ENCODE data around the gene CYTH1.
"Not testable (repeated sequence)": the region's sequence is repeated elsewhere in the genome, so short reads cannot be mapped to it uniquely, and the experiment has no call there.

CYTH1 gene

GRCh38 chr17:78789149-78789662 lies 7.1 kb upstream of the CYTH1 start:
- no peak for DNase-seq (ENCODE audit: insufficient read length, low spot score)
- FAIRE-seq: no peak

GRCh38 chr17:78788451-78788850 lies 6.4 kb upstream of the CYTH1 start:
- no peak for DNase-seq (ENCODE audit: insufficient read length, low spot score)
- FAIRE-seq: no peak

GRCh38 chr17:78787444-78787843 lies 5.4 kb upstream of the CYTH1 start:
- no peak for FAIRE-seq
- no peak for DNase-seq (ENCODE audit: insufficient read length, low spot score)

GRCh38 chr17:78785663-78786057 lies 3.6 kb upstream of the CYTH1 start:
- FAIRE-seq: no peak
- no peak for DNase-seq (ENCODE audit: insufficient read length, low spot score)

GRCh38 chr17:78785011-78785662 lies 3.1 kb upstream of the CYTH1 start:
- no peak for DNase-seq (ENCODE audit: insufficient read length, low spot score)
- FAIRE-seq: no peak

GRCh38 chr17:78784352-78784751 lies 2.3 kb upstream of the CYTH1 start:
- FAIRE-seq: no peak

GRCh38 chr17:78783711-78784324 lies 1.7 kb upstream of the CYTH1 start:
- DNase-seq (ENCODE audit: insufficient read length, low spot score): no peak
- no peak for FAIRE-seq

More at GRCh38 chr17:78784352-78784751, 2.3 kb upstream of the CYTH1 start:
- no peak for DNase-seq (ENCODE audit: insufficient read length, low spot score)

- DNase-seq (ENCODE audit: insufficient read length, low spot score): no peak
Measured at GRCh38 chr17:78781104-78781892, 775 bp downstream of the CYTH1 start.

GRCh38 chr17:78780335-78780734 lies 1.7 kb downstream of the CYTH1 start:
- no peak for FAIRE-seq
- DNase-seq (ENCODE audit: insufficient read length, low spot score): no peak

More at GRCh38 chr17:78781104-78781892, 775 bp downstream of the CYTH1 start:
- FAIRE-seq: no peak

GRCh38 chr17:78779850-78780249 lies 2.2 kb downstream of the CYTH1 start:
- FAIRE-seq (peak; percentile 80), DNase-seq (ENCODE audit: insufficient read length, low spot score) (no peak)

GRCh38 chr17:78779286-78779651 lies 2.8 kb downstream of the CYTH1 start:
- FAIRE-seq; DNase-seq (ENCODE audit: insufficient read length, low spot score): not testable (repeated sequence)

GRCh38 chr17:78777881-78778280 lies 4.2 kb downstream of the CYTH1 start:
- DNase-seq (ENCODE audit: insufficient read length, low spot score) (no peak), FAIRE-seq (no peak)

GRCh38 chr17:78774956-78775571 lies 7.0 kb downstream of the CYTH1 start:
- peak; percentile 91 for FAIRE-seq

GRCh38 chr17:78774453-78774852 lies 7.6 kb downstream of the CYTH1 start:
- FAIRE-seq: peak; percentile 79
- DNase-seq (ENCODE audit: insufficient read length, low spot score): no peak

More at GRCh38 chr17:78774956-78775571, 7.0 kb downstream of the CYTH1 start:
- no peak for DNase-seq (ENCODE audit: insufficient read length, low spot score)

GRCh38 chr17:78771758-78772382 lies 10.2 kb downstream of the CYTH1 start:
- DNase-seq (ENCODE audit: insufficient read length, low spot score) (no peak), FAIRE-seq (peak; percentile 60)

GRCh38 chr17:78769196-78769773 lies 12.8 kb downstream of the CYTH1 start:
- FAIRE-seq: no peak
- DNase-seq (ENCODE audit: insufficient read length, low spot score): no peak

- DNase-seq (ENCODE audit: insufficient read length, low spot score) (no peak), FAIRE-seq (peak; percentile 64)
Measured at GRCh38 chr17:78767806-78768205, 14.3 kb downstream of the CYTH1 start.

GRCh38 chr17:78766743-78767294 lies 15.3 kb downstream of the CYTH1 start:
- no peak for DNase-seq (ENCODE audit: insufficient read length, low spot score)
- FAIRE-seq: peak; percentile 60

GRCh38 chr17:78766225-78766624 lies 15.8 kb downstream of the CYTH1 start:
- DNase-seq (ENCODE audit: insufficient read length, low spot score) (no peak), FAIRE-seq (no peak)

- FAIRE-seq: no peak
- DNase-seq (ENCODE audit: insufficient read length, low spot score): no peak
Measured at GRCh38 chr17:78765821-78766220, 16.3 kb downstream of the CYTH1 start.

Data from GM19239 (cell line).